ENCODE results near the gene TMEM254. TPM values are rescaled to one million over a fixed set of nuclear protein-coding genes. Genes with fewer than 3 reads are reported as not detected.
"Not testable (repeated sequence)": the region's sequence is repeated elsewhere in the genome, so short reads cannot be mapped to it uniquely, and the experiment has no call there.

TMEM254 gene
- total and polyA plus RNA-seq, 7 experiments from 2014 or later: 7.3 to 44.5 (median 17.4) TPM

- CTCF ChIA-PET: no interaction called here
- peaks cover 0 to 3% (median 0%) of the 10 kb centered on the region in 5 donors for H3K27me3 Mint-ChIP-seq
These were observed 22.7 kb upstream of the TMEM254 start for GRCh38 chr10:80055760-80056159.

GRCh38 chr10:80057171-80057570 lies 21.3 kb upstream of the TMEM254 start:
- Mint-ChIP-seq H3K36me3 (no peaks in the 10 kb centered on the region), H3K4me1 (peaks cover 0 to 3% (median 0%) of the 10 kb centered on the region in 7 donors), H3K27me3 (peaks cover 0 to 3% (median 0%) of the 10 kb centered on the region in 5 donors), H3K4me3 (no peak overlapping the region), H3K9me3 (no peaks in the 10 kb centered on the region), H3K27ac (peak overlapping the region in 1 of 9 donors; percentile 12)
- intact Hi-C loops (cut with micrococcal nuclease): loop anchor here in 1 of 2 donors (5.0 kb wide), 1 partner anchor 165 kb away; no protein-coding TSS in a partner anchor
- no peaks in the 10 kb centered on the region for H3K36me3 ChIP-seq (ENCODE audit: control insufficient read depth in 2 of 3, insufficient read depth in 3 of 3, low read length in 3 of 3)
- ChIA-PET CTCF (interaction anchor here (0.8 kb wide), 1 partner anchor 102 kb away, joined by 3 read pairs; no protein-coding TSS in a partner anchor), POLR2A (no interaction called here)
- H3K4me1 ChIP-seq (ENCODE audit: control insufficient read depth in 2 of 2, insufficient read depth in 2 of 2, low read length in 2 of 2): no peaks in the 10 kb centered on the region
- DNase-seq: no peak
- H3K27me3 ChIP-seq (ENCODE audit: control insufficient read depth in 2 of 2, insufficient read depth in 2 of 2, low read length in 2 of 2): no peaks in the 10 kb centered on the region
- ATAC-seq: no peak
- no peaks in the 10 kb centered on the region for H3K9me3 ChIP-seq (ENCODE audit: control insufficient read depth in 2 of 3, low read length in 3 of 3)
- no peak overlapping the region for H3K4me3 ChIP-seq (ENCODE audit: low read length)
- H3K27ac ChIP-seq (ENCODE audit: low read depth, low read length): no peak overlapping the region

More at GRCh38 chr10:80055760-80056159, 22.7 kb upstream of the TMEM254 start:
- no peaks in the 10 kb centered on the region for H3K36me3 ChIP-seq (ENCODE audit: control insufficient read depth in 2 of 3, insufficient read depth in 3 of 3, low read length in 3 of 3)
- H3K27ac ChIP-seq (ENCODE audit: low read depth, low read length): no peak overlapping the region
- POLR2A ChIA-PET: no interaction called here
- Mint-ChIP-seq H3K4me3 (no peak overlapping the region), H3K4me1 (peaks cover 0 to 3% (median 0%) of the 10 kb centered on the region in 7 donors), H3K27ac (no peak overlapping the region), H3K9me3 (no peaks in the 10 kb centered on the region), H3K36me3 (no peaks in the 10 kb centered on the region)
- intact Hi-C loops (cut with micrococcal nuclease): loop anchor here in 1 of 2 donors (5.0 kb wide), 1 partner anchor 167 kb away; no protein-coding TSS in a partner anchor
- H3K9me3 ChIP-seq (ENCODE audit: control insufficient read depth in 2 of 3, low read length in 3 of 3): no peaks in the 10 kb centered on the region
- no peaks in the 10 kb centered on the region for H3K27me3 ChIP-seq (ENCODE audit: control insufficient read depth in 2 of 2, insufficient read depth in 2 of 2, low read length in 2 of 2)
- H3K4me3 ChIP-seq (ENCODE audit: low read length): no peak overlapping the region
- DNase-seq (no peak), ATAC-seq (no peak)
- H3K4me1 ChIP-seq (ENCODE audit: control insufficient read depth in 2 of 2, insufficient read depth in 2 of 2, low read length in 2 of 2): no peaks in the 10 kb centered on the region

- intact Hi-C loops (cut with micrococcal nuclease): no loop called here
- CTCF ChIA-PET: no interaction called here
- Mint-ChIP-seq H3K36me3 (no peaks in the 10 kb centered on the region), H3K9me3 (peaks cover 0 to 5% (median 0%) of the 10 kb centered on the region in 11 donors), H3K4me1 (no peaks in the 10 kb centered on the region), H3K27ac (no peak overlapping the region), H3K27me3 (peaks cover 0 to 5% (median 0%) of the 10 kb centered on the region in 5 donors), H3K4me3 (no peak overlapping the region)
- no peaks in the 10 kb centered on the region for H3K9me3 ChIP-seq (ENCODE audit: control insufficient read depth in 2 of 3, low read length in 3 of 3)
- H3K27me3 ChIP-seq (ENCODE audit: control insufficient read depth in 2 of 2, insufficient read depth in 2 of 2, low read length in 2 of 2): no peaks in the 10 kb centered on the region
- DNase-seq (no peak), ATAC-seq (no peak)
- H3K36me3 ChIP-seq (ENCODE audit: control insufficient read depth in 2 of 3, insufficient read depth in 3 of 3, low read length in 3 of 3): no peaks in the 10 kb centered on the region
- no peak overlapping the region for H3K27ac ChIP-seq (ENCODE audit: low read depth, low read length)
- POLR2A ChIA-PET: interaction anchor here (0.6 kb wide), 1 partner anchor 55 kb away, joined by 3 read pairs; no protein-coding TSS in a partner anchor
- H3K4me3 ChIP-seq (ENCODE audit: low read length): no peak overlapping the region
- no peaks in the 10 kb centered on the region for H3K4me1 ChIP-seq (ENCODE audit: control insufficient read depth in 2 of 2, insufficient read depth in 2 of 2, low read length in 2 of 2)
These were observed 14.2 kb upstream of the TMEM254 start for GRCh38 chr10:80064120-80064886.

DNA sequence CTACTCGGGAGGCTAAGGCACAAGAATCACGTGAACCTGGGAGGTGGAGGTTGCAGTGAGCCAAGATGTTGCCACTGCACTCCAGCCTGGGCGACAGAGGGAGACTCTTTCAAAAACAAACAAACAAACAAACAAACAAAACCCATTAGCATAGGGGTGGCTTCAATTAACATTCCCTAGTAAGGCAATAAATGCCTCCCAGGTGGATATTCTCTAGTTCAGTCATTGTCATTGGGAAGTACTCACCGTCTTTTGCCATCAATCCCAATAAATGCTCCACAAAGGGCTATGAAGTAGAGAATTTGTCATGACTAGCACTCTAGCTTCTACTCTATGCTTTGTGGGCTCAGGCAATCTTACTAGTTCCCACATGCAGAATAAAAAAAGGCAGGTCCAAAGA lies 11.7 kb upstream of the TMEM254 start:
- Mint-ChIP-seq H3K27me3 (peaks cover 0 to 5% (median 0%) of the 10 kb centered on the region in 5 donors), H3K4me3 (no peak overlapping the region), H3K36me3 (no peaks in the 10 kb centered on the region), H3K27ac (no peak overlapping the region), H3K9me3 (peaks cover 0 to 5% (median 0%) of the 10 kb centered on the region in 11 donors), H3K4me1 (no peaks in the 10 kb centered on the region)
- ATAC-seq (no peak), DNase-seq (no peak)
- Histone ChIP-seq H3K4me3 (ENCODE audit: low read length) (no peak overlapping the region), H3K9me3 (ENCODE audit: control insufficient read depth in 2 of 3, low read length in 3 of 3) (no peaks in the 10 kb centered on the region), H3K4me1 (ENCODE audit: control insufficient read depth in 2 of 2, insufficient read depth in 2 of 2, low read length in 2 of 2) (no peaks in the 10 kb centered on the region), H3K36me3 (ENCODE audit: control insufficient read depth in 2 of 3, insufficient read depth in 3 of 3, low read length in 3 of 3) (no peaks in the 10 kb centered on the region), H3K27ac (ENCODE audit: low read depth, low read length) (no peak overlapping the region), H3K27me3 (ENCODE audit: control insufficient read depth in 2 of 2, insufficient read depth in 2 of 2, low read length in 2 of 2) (no peaks in the 10 kb centered on the region)
- POLR2A ChIA-PET: interaction anchor here (0.7 kb wide), 1 partner anchor 20 kb away, joined by 3 read pairs; no protein-coding TSS in a partner anchor
- intact Hi-C loops (cut with micrococcal nuclease): no loop called here
- CTCF ChIA-PET: no interaction called here

GRCh38 chr10:80067821-80068220 lies 10.6 kb upstream of the TMEM254 start:
- H3K9me3 Mint-ChIP-seq; H3K27ac Mint-ChIP-seq; H3K36me3 Mint-ChIP-seq; intact Hi-C loops (cut with micrococcal nuclease); H3K27ac ChIP-seq (ENCODE audit: low read depth, low read length); DNase-seq; H3K36me3 ChIP-seq (ENCODE audit: control insufficient read depth in 2 of 3, insufficient read depth in 3 of 3, low read length in 3 of 3); H3K4me1 Mint-ChIP-seq; ATAC-seq; H3K4me3 ChIP-seq (ENCODE audit: low read length); H3K9me3 ChIP-seq (ENCODE audit: control insufficient read depth in 2 of 3, low read length in 3 of 3); H3K27me3 Mint-ChIP-seq; H3K27me3 ChIP-seq (ENCODE audit: control insufficient read depth in 2 of 2, insufficient read depth in 2 of 2, low read length in 2 of 2); H3K4me1 ChIP-seq (ENCODE audit: control insufficient read depth in 2 of 2, insufficient read depth in 2 of 2, low read length in 2 of 2); H3K4me3 Mint-ChIP-seq: not testable (repeated sequence)
- CTCF ChIA-PET: interaction anchor here (0.6 kb wide), 1 partner anchor 9 kb away, joined by 4 read pairs; no protein-coding TSS in a partner anchor
- POLR2A ChIA-PET: interaction anchor here (0.7 kb wide), 1 partner anchor 21 kb away, joined by 3 read pairs; no protein-coding TSS in a partner anchor

- Histone ChIP-seq H3K27ac (ENCODE audit: low read depth, low read length) (no peak overlapping the region), H3K36me3 (ENCODE audit: control insufficient read depth in 2 of 3, insufficient read depth in 3 of 3, low read length in 3 of 3) (no peaks in the 10 kb centered on the region), H3K27me3 (ENCODE audit: control insufficient read depth in 2 of 2, insufficient read depth in 2 of 2, low read length in 2 of 2) (no peaks in the 10 kb centered on the region), H3K9me3 (ENCODE audit: control insufficient read depth in 2 of 3, low read length in 3 of 3) (no peaks in the 10 kb centered on the region), H3K4me3 (ENCODE audit: low read length) (no peak overlapping the region), H3K4me1 (ENCODE audit: control insufficient read depth in 2 of 2, insufficient read depth in 2 of 2, low read length in 2 of 2) (no peaks in the 10 kb centered on the region)
- no peak overlapping the region for H3K27ac Mint-ChIP-seq
- no peaks in the 10 kb centered on the region for H3K36me3 Mint-ChIP-seq
- DNase-seq (no peak), ATAC-seq (no peak)
- peaks cover 0 to 5% (median 0%) of the 10 kb centered on the region in 5 donors for H3K27me3 Mint-ChIP-seq
- no peak overlapping the region for H3K4me3 Mint-ChIP-seq
- H3K4me1 Mint-ChIP-seq: no peaks in the 10 kb centered on the region
- peaks cover 0 to 5% (median 0%) of the 10 kb centered on the region in 11 donors for H3K9me3 Mint-ChIP-seq
- intact Hi-C loops (cut with micrococcal nuclease): no loop called here
- CTCF ChIA-PET: no interaction called here
- POLR2A ChIA-PET: interaction anchor here (0.7 kb wide), 1 partner anchor 12 kb away, joined by 3 read pairs; no protein-coding TSS in a partner anchor
These were observed 10.2 kb upstream of the TMEM254 start for GRCh38 chr10:80068270-80068669.

Measured in naive thymus-derived CD4-positive, alpha-beta T cell (primary cell).